Mesendoderm (in vitro differentiated cells): ENCODE measurements around the gene MAP4K5.
"Not testable (repeated sequence)": the region's sequence is repeated elsewhere in the genome, so short reads cannot be mapped to it uniquely, and the experiment has no call there.

ENCODE experiments used
- DNase-seq: peaks from one replicate; pipeline ENCODE4 v3.0.0; 2013
- H2AK5ac ChIP-seq: 2 replicates; pipeline ENCODE4 v1.6.1; 2013; ENCODE audit warnings: low read length, inconsistent platforms
- H2BK120ac ChIP-seq: 2 replicates; pipeline ENCODE4 v1.6.1; 2013; ENCODE audit warnings: low read depth, mild to moderate bottlenecking, low read length, moderate library complexity, mixed read lengths
- H2BK15ac ChIP-seq: replicated peaks from 2 replicates; pipeline ENCODE4 v1.6.1; 2013; ENCODE audit warnings: low read depth, mild to moderate bottlenecking, moderate library complexity
- H2BK5ac ChIP-seq: 2 replicates; pipeline ENCODE4 v1.6.1; 2013; ENCODE audit warnings: low read length, inconsistent platforms
- H3K18ac ChIP-seq: 2 replicates; pipeline ENCODE4 v1.6.1; 2013; ENCODE audit warnings: mild to moderate bottlenecking, low read length, mixed read lengths
- H3K23ac ChIP-seq: one replicate; pipeline ENCODE4 v1.6.1; 2013; ENCODE audit warnings: low read length
- H3K27ac ChIP-seq: 2 replicates; pipeline ENCODE4 v1.5.1; 2013; ENCODE audit warnings: low read depth, mild to moderate bottlenecking, inconsistent platforms, low read length, moderate library complexity
- H3K27me3 ChIP-seq: 2 replicates; pipeline ENCODE4 v1.6.1; 2013; ENCODE audit warnings: low read length, control low read depth, mild to moderate bottlenecking, inconsistent platforms; ENCODE audit not compliant: insufficient read depth, poor library complexity
- H3K36me3 ChIP-seq: 2 replicates; pipeline ENCODE4 v1.6.1; 2013; ENCODE audit warnings: low read length, inconsistent platforms; ENCODE audit not compliant: control insufficient read depth, insufficient read depth
- H3K4ac ChIP-seq: one replicate; pipeline ENCODE4 v1.6.1; 2013; ENCODE audit warnings: low read depth, mild to moderate bottlenecking, low read length, moderate library complexity
- H3K4me1 ChIP-seq: 2 replicates; pipeline ENCODE4 v1.6.1; 2013; ENCODE audit warnings: low read depth, low read length, inconsistent platforms; ENCODE audit not compliant: control insufficient read depth
- H3K4me2 ChIP-seq: 2 replicates; pipeline ENCODE4 v1.6.1; 2013; ENCODE audit warnings: low read length
- H3K4me3 ChIP-seq: 2 replicates; pipeline ENCODE4 v1.5.1; 2013; ENCODE audit warnings: mild to moderate bottlenecking, low read length
- H3K56ac ChIP-seq: one replicate; pipeline ENCODE4 v1.6.1; 2013; ENCODE audit warnings: low read length
- H3K79me1 ChIP-seq: 2 replicates; pipeline ENCODE4 v1.6.1; 2013; ENCODE audit warnings: low read length, inconsistent platforms
- H3K79me2 ChIP-seq: 2 replicates; pipeline ENCODE4 v1.6.1; 2013; ENCODE audit warnings: mild to moderate bottlenecking, low read length; ENCODE audit not compliant: control insufficient read depth, insufficient read depth
- H3K9ac ChIP-seq: 2 replicates; pipeline ENCODE4 v1.6.1; 2013; ENCODE audit warnings: low read length, inconsistent platforms
- H4K5ac ChIP-seq: one replicate; pipeline ENCODE4 v1.6.1; 2013; ENCODE audit warnings: low read length
- H4K8ac ChIP-seq: one replicate; pipeline ENCODE4 v1.6.1; 2013; ENCODE audit warnings: low read depth, mild to moderate bottlenecking, control low read depth, low read length, moderate library complexity
- WGBS: extraction: QIAGEN DNeasy Blood & Tissue Kit; methylation state at CpG from one replicate; pipeline ENCODE4 v1.1.7; 2013; ENCODE audit warnings: low lambda C conversion rate, missing lambda C conversion rate; ENCODE audit not compliant: insufficient coverage; ENCODE audit errors: extremely low coverage; 5-methylcytosine and 5-hydroxymethylcytosine counted together

MAP4K5 gene

DNA sequence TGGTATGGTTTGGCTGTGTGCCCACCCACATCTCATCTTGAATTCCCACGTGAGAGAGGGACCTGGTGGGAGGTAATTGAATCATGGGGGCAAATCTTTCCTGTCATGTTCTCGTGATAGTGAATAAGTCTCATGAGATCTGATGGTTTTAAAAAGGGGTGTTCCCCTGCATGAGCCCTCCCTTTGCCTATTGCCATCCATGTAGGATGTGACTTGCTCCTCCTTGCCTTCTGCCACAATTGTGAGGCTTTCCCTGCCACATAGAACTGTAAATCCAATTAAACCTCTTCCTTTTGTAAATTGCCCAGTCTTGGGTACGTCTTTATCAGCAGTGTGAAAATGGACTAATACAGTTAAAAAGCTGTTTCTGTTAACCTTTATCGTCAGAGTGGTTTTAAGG, 5.7 kb upstream of the MAP4K5 start:
- not testable (repeated sequence) for H2BK15ac ChIP-seq, H2BK5ac ChIP-seq, H3K27me3 ChIP-seq, H3K27ac ChIP-seq, H2BK120ac ChIP-seq, H3K4ac ChIP-seq, H4K5ac ChIP-seq, H3K18ac ChIP-seq, DNase-seq, H3K23ac ChIP-seq, H3K36me3 ChIP-seq, H3K56ac ChIP-seq, H3K4me1 ChIP-seq, H4K8ac ChIP-seq, H3K79me2 ChIP-seq, H3K4me3 ChIP-seq, H3K4me2 ChIP-seq, H3K79me1 ChIP-seq, H2AK5ac ChIP-seq, H3K9ac ChIP-seq
- WGBS: no CpG with 5 or more reads among the region's 4 CpGs

DNA sequence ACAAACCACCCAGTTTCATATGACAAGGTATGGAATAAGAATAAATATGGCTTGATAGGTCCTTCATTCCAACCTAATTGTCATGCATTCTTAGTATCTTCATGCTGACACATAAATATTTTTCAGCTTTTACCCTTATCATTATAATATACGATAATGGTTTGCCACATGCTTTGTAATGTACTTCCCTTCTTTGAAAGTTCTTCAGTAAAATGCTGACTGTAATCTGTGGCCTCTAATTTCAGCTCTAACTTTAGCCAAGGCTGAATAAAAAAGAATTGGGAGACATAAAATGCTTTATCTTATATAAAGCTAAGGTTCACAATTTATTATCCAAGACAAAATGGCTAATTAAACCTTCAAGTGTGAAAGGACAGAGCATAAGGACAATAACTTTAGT, 2.6 kb upstream of the MAP4K5 start:
- Histone ChIP-seq H2BK5ac (no peak overlapping the region), H3K9ac (no peak overlapping the region), H3K79me1 (peaks cover under 1% of the 10 kb centered on the region), H3K4ac (no peak overlapping the region), H2BK15ac (no peak overlapping the region), H3K36me3 (no peaks in the 10 kb centered on the region), H3K4me3 (no peak overlapping the region), H3K4me1 (peaks cover 3% of the 10 kb centered on the region), H3K56ac (no peak overlapping the region), H3K23ac (no peak overlapping the region), H4K8ac (no peak overlapping the region), H3K79me2 (peaks cover 16% of the 10 kb centered on the region), H3K4me2 (no peak overlapping the region), H3K27ac (no peak overlapping the region), H2AK5ac (no peak overlapping the region), H4K5ac (no peak overlapping the region), H3K27me3 (no peaks in the 10 kb centered on the region), H3K18ac (no peak overlapping the region), H2BK120ac (no peak overlapping the region)
- no CpG with 5 or more reads among the region's 1 CpG for WGBS
- no peak for DNase-seq

DNA sequence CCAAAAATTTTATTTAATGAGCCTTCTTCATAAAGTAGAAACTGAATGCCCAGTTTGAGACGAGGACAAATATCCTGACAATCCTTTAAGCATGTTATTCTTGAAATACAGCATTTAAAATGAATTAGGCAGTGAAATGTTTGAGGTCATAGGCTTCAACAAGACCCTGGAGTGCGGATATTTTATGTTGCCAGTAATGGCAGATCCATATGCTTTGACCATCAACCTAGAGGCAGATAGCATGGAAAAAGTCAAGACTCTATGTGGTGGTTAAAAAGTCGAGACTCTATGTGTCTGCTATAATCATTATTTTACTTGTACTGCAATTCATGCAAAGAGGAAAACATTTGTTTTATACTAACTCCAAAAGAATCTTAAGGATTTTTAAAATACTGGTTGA, 2.0 kb upstream of the MAP4K5 start:
- Histone ChIP-seq H3K56ac (no peak overlapping the region), H4K5ac (no peak overlapping the region), H2BK15ac (no peak overlapping the region), H2BK5ac (no peak overlapping the region), H3K23ac (no peak overlapping the region), H3K4me2 (no peak overlapping the region), H3K79me2 (peaks cover 21% of the 10 kb centered on the region), H3K27me3 (no peaks in the 10 kb centered on the region), H3K9ac (no peak overlapping the region), H3K27ac (no peak overlapping the region), H2BK120ac (no peak overlapping the region), H3K4me1 (peaks cover 6% of the 10 kb centered on the region), H3K4ac (no peak overlapping the region), H3K18ac (no peak overlapping the region), H2AK5ac (no peak overlapping the region), H3K36me3 (no peaks in the 10 kb centered on the region), H3K79me1 (peaks cover 5% of the 10 kb centered on the region), H4K8ac (no peak overlapping the region), H3K4me3 (no peak overlapping the region)
- WGBS: no CpG with 5 or more reads among the region's 3 CpGs
- no peak for DNase-seq

DNA sequence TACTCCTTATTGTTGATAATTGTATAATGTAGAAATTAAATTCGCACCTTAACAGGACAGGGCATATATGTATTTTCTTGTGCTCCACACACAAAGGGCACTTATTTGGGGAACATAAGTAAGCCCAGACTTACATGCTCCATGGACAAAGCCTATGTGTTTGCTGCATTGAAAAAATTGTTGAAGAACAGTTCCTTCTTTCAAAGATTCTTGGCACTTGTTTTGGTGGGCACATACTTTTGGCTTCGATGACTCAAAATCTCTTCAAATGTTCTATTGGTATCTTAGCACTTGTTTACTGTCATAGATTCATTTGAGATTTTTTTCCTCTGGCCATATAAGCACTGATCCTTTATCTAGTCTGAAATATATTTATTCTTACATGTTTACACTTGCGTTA, 1.4 kb upstream of the MAP4K5 start:
- no peak overlapping the region for H3K4me2 ChIP-seq
- H3K4me1 ChIP-seq: peaks cover 6% of the 10 kb centered on the region
- H3K18ac ChIP-seq: no peak overlapping the region
- no peak overlapping the region for H4K8ac ChIP-seq
- WGBS: no CpG with 5 or more reads among the region's 3 CpGs
- H2AK5ac ChIP-seq: no peak overlapping the region
- peaks cover 26% of the 10 kb centered on the region for H3K79me2 ChIP-seq
- H3K36me3 ChIP-seq: no peaks in the 10 kb centered on the region
- H3K79me1 ChIP-seq: peaks cover 6% of the 10 kb centered on the region
- no peak overlapping the region for H2BK120ac ChIP-seq
- H3K27ac ChIP-seq: no peak overlapping the region
- no peak overlapping the region for H3K56ac ChIP-seq
- no peak overlapping the region for H2BK15ac ChIP-seq
- H3K4me3 ChIP-seq: no peak overlapping the region
- no peak overlapping the region for H2BK5ac ChIP-seq
- no peak overlapping the region for H3K9ac ChIP-seq
- H3K27me3 ChIP-seq: no peaks in the 10 kb centered on the region
- H3K23ac ChIP-seq: no peak overlapping the region
- no peak overlapping the region for H4K5ac ChIP-seq
- H3K4ac ChIP-seq: no peak overlapping the region
- no peak for DNase-seq

DNA sequence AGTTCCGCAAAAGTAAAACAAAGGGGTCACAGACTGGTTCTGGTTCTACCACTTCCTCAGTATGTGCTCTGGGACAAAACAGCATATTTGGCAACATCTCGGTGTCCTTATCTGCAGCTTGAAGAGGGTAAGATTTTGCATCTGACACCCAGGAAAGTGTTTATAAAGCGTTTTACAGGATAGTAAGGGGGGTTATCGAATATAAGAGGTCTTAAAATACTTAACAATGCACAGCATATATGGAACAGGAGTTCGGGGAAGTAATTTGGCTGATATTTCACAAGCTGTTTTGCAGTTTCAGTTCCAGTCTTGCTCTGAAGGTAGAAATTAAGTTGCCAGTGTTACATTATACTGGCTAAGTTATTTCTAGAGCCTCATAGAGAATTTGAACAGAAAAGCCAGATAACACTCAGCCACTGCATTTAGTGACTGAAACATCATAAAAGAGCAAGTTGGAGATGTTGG, 904 bp upstream of the MAP4K5 start:
- Histone ChIP-seq H3K27me3 (no peaks in the 10 kb centered on the region), H3K18ac (no peak overlapping the region)
- DNase-seq: no peak

More for the DNA sequence above, 904 bp upstream of the MAP4K5 start:
- Histone ChIP-seq H3K79me2 (peaks cover 29% of the 10 kb centered on the region), H3K4me1 (peaks cover 6% of the 10 kb centered on the region), H4K8ac (no peak overlapping the region), H3K9ac (peak overlapping the region; percentile 96), H2BK15ac (no peak overlapping the region), H3K27ac (no peak overlapping the region), H3K4ac (no peak overlapping the region), H3K79me1 (peaks cover 6% of the 10 kb centered on the region), H2BK5ac (no peak overlapping the region), H3K23ac (no peak overlapping the region), H2AK5ac (no peak overlapping the region), H3K4me2 (peak overlapping the region; percentile 100), H4K5ac (no peak overlapping the region), H3K4me3 (no peak overlapping the region), H3K56ac (peak overlapping the region; percentile 99), H2BK120ac (no peak overlapping the region), H3K36me3 (no peaks in the 10 kb centered on the region)
- WGBS: no CpG with 5 or more reads among the region's 5 CpGs
